RWPE2 (cell line): ENCODE measurements around the gene UBE3A.

Experiments
- ATAC-seq: fragments of 200-7000 bp; cut with Tn5 transposase; 3 replicates; pipeline ENCODE4 v1.9.1; 2021; ENCODE audit warnings: low read depth
- DNase-seq: peaks from one replicate; pipeline ENCODE4 v3.0.0-alpha.2; 2020; ENCODE audit warnings: low spot score
- H3K27ac ChIP-seq: fragments of 450-650 bp; 2 replicates; pipeline ENCODE4 v1.5.1; 2017; ENCODE audit warnings: mild to moderate bottlenecking; ENCODE audit not compliant: poor library complexity, severe bottlenecking
- H3K27me3 ChIP-seq: fragments of 250-450 bp; sonication (Bioruptor Pico); 2 replicates; pipeline ENCODE4 v1.5.1; 2021; ENCODE audit warnings: mild to moderate bottlenecking, moderate library complexity; ENCODE audit not compliant: insufficient read depth, poor library complexity, severe bottlenecking
- H3K36me3 ChIP-seq: fragments of 250-450 bp; sonication (Bioruptor Pico); 2 replicates; pipeline ENCODE4 v1.5.1; 2020; ENCODE audit warnings: low read depth, mild to moderate bottlenecking, moderate library complexity
- H3K4me1 ChIP-seq: fragments of 250-450 bp; sonication (Bioruptor Pico); 2 replicates; pipeline ENCODE4 v1.5.1; 2021; ENCODE audit warnings: mild to moderate bottlenecking, moderate library complexity; ENCODE audit not compliant: insufficient read depth, poor library complexity, severe bottlenecking
- H3K4me3 ChIP-seq: fragments of 250-450 bp; sonication (Bioruptor Pico); 2 replicates; pipeline ENCODE4 v1.5.1; 2021; ENCODE audit warnings: mild to moderate bottlenecking, moderate library complexity; ENCODE audit not compliant: severe bottlenecking
- H3K9me3 ChIP-seq: fragments of 250-450 bp; sonication (Bioruptor Pico); 2 replicates; pipeline ENCODE4 v1.5.1; 2021; ENCODE audit warnings: mild to moderate bottlenecking, moderate library complexity; ENCODE audit not compliant: severe bottlenecking
- TF ChIP-seq, protein P1 (sequence below): fragments of 450-650 bp; IDR thresholded peaks from one replicate; pipeline ENCODE4 v1.5.1; 2017; ENCODE audit warnings: mild to moderate bottlenecking, moderate library complexity; ENCODE audit not compliant: poor library complexity, severe bottlenecking

The UBE3A gene

DNA sequence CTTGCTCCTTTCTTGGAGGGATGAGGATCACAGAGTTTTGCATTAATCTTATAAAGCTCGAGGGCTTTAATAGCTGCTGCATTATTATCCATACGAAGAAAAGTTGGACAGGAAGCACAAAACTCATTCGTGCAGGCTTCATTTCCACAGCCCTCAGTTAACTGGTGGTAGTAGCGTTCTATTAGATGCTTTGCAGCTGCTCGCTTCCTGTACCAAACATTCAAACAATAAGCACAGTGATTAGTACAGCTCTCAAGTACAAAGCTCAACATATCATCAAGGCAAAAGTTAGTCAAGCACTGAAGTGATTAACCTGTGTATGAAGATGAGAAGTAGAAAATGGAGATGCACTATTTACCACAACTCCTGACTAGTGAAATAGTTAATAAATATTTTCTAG lies 63.3 kb downstream of the UBE3A start:
- Histone ChIP-seq H3K9me3 (no peaks in the 10 kb centered on the region), H3K27me3 (no peaks in the 10 kb centered on the region), H3K27ac (no peak overlapping the region), H3K4me3 (no peak overlapping the region), H3K4me1 (peaks cover 6% of the 10 kb centered on the region), H3K36me3 (peaks cover 92% of the 10 kb centered on the region)
- TF ChIP-seq, protein P1, sequence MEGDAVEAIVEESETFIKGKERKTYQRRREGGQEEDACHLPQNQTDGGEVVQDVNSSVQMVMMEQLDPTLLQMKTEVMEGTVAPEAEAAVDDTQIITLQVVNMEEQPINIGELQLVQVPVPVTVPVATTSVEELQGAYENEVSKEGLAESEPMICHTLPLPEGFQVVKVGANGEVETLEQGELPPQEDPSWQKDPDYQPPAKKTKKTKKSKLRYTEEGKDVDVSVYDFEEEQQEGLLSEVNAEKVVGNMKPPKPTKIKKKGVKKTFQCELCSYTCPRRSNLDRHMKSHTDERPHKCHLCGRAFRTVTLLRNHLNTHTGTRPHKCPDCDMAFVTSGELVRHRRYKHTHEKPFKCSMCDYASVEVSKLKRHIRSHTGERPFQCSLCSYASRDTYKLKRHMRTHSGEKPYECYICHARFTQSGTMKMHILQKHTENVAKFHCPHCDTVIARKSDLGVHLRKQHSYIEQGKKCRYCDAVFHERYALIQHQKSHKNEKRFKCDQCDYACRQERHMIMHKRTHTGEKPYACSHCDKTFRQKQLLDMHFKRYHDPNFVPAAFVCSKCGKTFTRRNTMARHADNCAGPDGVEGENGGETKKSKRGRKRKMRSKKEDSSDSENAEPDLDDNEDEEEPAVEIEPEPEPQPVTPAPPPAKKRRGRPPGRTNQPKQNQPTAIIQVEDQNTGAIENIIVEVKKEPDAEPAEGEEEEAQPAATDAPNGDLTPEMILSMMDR, result no peak
- ATAC-seq (no peak), DNase-seq (no peak)

DNA sequence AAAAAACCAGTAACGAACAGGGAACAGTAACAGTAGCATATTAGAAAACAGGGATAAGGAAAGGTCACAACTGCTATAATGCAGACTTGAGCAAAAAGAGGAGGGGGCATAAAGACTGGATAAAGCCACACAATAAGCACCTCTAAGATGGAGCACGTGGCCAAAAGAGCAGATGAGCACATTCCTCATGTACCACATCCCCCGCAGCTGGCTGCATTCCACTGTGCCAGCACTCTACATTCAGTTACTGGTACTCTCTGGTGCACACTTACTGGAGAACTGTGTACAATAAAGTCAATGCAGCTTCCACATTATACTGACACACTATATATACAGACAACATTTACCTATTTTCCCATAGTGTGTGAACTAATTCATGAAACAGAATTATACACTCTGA lies 64.7 kb downstream of the UBE3A start:
- ATAC-seq (no peak), DNase-seq (no peak)
- TF ChIP-seq, protein P1, result no peak
- Histone ChIP-seq H3K4me1 (peaks cover 6% of the 10 kb centered on the region), H3K27ac (no peak overlapping the region), H3K27me3 (no peaks in the 10 kb centered on the region), H3K4me3 (no peak overlapping the region), H3K9me3 (no peaks in the 10 kb centered on the region), H3K36me3 (peaks cover 92% of the 10 kb centered on the region)

DNA sequence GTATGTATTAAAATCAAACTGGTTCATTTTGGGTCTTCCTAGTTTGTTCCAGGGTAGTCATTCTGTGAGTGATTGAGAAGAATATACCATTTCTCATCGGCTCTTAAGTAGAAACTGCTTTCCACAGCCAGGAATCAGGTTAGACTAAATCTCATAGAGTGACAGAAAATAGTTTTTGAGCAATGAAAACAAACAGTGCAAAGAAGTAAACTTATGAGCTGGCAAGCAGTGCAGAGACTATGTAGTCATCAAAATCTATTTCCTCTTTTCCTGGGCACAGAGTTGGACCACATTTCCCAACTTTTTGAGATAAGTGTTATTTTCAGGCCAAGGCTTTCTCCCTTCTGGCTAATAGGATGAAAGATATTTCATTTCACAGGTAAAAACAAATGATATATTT lies 66.5 kb downstream of the UBE3A start:
- ATAC-seq (0 out of 3 replicates have a peak, but pooled peaks have one; percentile 31), DNase-seq (no peak)
- H3K27ac ChIP-seq, result no peak overlapping the region
- H3K4me3 ChIP-seq, result no peak overlapping the region
- no peaks in the 10 kb centered on the region for H3K4me1 ChIP-seq
- no peaks in the 10 kb centered on the region for H3K9me3 ChIP-seq
- H3K36me3 ChIP-seq, result peaks cover 92% of the 10 kb centered on the region
- H3K27me3 ChIP-seq, result no peaks in the 10 kb centered on the region
- TF ChIP-seq, protein P1, result no peak

DNA sequence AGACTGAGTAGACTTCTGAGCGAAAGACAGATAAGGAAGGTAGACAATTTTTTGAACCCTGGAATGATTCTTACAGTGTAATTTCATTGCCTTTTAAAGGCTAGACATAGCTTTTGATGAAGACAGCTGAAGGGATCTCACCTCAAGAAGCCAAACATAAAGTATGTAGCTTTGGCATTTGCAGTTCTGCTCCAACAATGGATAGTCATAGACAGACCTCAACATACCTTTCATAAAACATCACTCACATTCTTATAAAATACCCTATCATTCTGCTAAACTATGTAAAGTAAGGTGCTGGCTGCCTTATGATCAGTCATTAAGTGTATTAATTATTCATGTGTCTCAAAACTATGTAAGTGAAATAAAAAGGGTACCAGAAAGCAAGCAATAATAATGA lies 70.0 kb downstream of the UBE3A start:
- no peak overlapping the region for H3K27ac ChIP-seq
- TF ChIP-seq, protein P1, result no peak
- DNase-seq, result no peak
- no peaks in the 10 kb centered on the region for H3K4me1 ChIP-seq
- ATAC-seq, result peak; percentile 67
- H3K4me3 ChIP-seq, result no peak overlapping the region
- no peaks in the 10 kb centered on the region for H3K27me3 ChIP-seq
- no peaks in the 10 kb centered on the region for H3K9me3 ChIP-seq
- H3K36me3 ChIP-seq, result peaks cover 86% of the 10 kb centered on the region

DNA sequence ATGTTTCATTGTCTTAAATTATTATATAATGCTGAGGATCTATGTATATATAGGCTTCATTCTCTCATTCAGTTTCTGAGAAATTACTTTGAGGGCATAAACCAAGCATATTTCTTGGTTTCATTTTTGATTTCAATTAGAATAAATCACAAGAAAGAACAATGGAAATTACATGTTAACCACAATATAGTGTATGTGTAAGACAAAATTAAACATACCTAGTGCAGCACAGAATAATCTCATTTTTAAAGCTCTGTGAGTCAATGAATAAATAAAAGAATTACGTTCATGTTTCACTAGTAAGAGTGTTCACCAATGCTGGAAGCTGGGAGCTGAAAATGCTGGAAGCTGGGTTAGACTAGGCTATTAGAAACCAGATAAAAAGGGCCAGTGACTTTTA lies 72.8 kb downstream of the UBE3A start:
- ATAC-seq, result no peak
- TF ChIP-seq, protein P1, result no peak
- Histone ChIP-seq H3K27ac (no peak overlapping the region), H3K9me3 (no peaks in the 10 kb centered on the region), H3K4me3 (no peak overlapping the region), H3K4me1 (no peaks in the 10 kb centered on the region), H3K27me3 (no peaks in the 10 kb centered on the region), H3K36me3 (peaks cover 72% of the 10 kb centered on the region)
- no peak for DNase-seq
